ENCODE results near the gene CAPN15. TPM values are rescaled to one million over a fixed set of nuclear protein-coding genes. Genes with fewer than 3 reads are reported as not detected.

The CAPN15 gene
- total and polyA plus RNA-seq, 11 donors: 12.0 to 35.5 (median 20.3) TPM

GRCh38 chr16:586645-587590, 59.4 kb downstream of the CAPN15 start:
- Histone ChIP-seq H3K9me3 (no peaks in the 10 kb centered on the region), H3K27ac (peak overlapping the region in 6 of 12 donors; percentile 90 to 100 (median 98)), H3K36me3 (no peaks in the 10 kb centered on the region), H3K4me1 (peaks cover 5 to 67% (median 27%) of the 10 kb centered on the region in 12 donors), H3K4me3 (peak overlapping the region in 2 of 12 donors; percentile 72 to 87), H3K27me3 (no peaks in the 10 kb centered on the region)
- DNase-seq (peak in 2 of 5 donors; percentile 65 to 79), ATAC-seq (peak in 1 of 4 donors; percentile 12)
- WGBS, 4 donors: 61 to 76% (median 65%) methylated on average over 14 of the region's 14 CpGs
- TF ChIP-seq POLR2A (IDR thresholded peaks at IDR 0.05): no peak
- TF ChIP-seq, protein P1, sequence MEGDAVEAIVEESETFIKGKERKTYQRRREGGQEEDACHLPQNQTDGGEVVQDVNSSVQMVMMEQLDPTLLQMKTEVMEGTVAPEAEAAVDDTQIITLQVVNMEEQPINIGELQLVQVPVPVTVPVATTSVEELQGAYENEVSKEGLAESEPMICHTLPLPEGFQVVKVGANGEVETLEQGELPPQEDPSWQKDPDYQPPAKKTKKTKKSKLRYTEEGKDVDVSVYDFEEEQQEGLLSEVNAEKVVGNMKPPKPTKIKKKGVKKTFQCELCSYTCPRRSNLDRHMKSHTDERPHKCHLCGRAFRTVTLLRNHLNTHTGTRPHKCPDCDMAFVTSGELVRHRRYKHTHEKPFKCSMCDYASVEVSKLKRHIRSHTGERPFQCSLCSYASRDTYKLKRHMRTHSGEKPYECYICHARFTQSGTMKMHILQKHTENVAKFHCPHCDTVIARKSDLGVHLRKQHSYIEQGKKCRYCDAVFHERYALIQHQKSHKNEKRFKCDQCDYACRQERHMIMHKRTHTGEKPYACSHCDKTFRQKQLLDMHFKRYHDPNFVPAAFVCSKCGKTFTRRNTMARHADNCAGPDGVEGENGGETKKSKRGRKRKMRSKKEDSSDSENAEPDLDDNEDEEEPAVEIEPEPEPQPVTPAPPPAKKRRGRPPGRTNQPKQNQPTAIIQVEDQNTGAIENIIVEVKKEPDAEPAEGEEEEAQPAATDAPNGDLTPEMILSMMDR (IDR thresholded peaks at IDR 0.05): no peak
- intact Hi-C loops (cut with DNase I): loop anchor here in 3 of 10 donors (10.0 kb wide), 2 partner anchors 58 to 68 kb away; partner anchors contain the start of genes MCRIP2 (in 2 of the 3) and WDR90 (in 2 of the 3)

DNA sequence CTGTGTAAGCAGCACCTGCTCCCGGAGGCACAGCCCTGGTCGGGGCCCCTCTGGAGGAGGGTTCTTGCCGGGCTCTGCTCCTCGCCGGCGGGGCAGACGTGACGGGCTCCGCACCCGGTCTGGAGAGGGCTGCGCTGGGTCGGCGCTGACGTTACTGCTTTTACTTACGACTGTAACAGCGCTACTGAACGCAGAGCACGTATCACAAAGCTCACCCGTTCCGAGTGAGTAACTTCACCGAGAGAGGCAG, 61.1 kb downstream of the CAPN15 start:
- Histone ChIP-seq H3K4me3 (peak overlapping the region; percentile 63 to 97 (median 84)), H3K27me3 (no peaks in the 10 kb centered on the region), H3K27ac (peak overlapping the region; percentile 89 to 100 (median 98)), H3K4me1 (peaks cover 5 to 73% (median 35%) of the 10 kb centered on the region in 12 donors), H3K36me3 (peaks cover 0 to 4% (median 0%) of the 10 kb centered on the region in 9 donors), H3K9me3 (no peaks in the 10 kb centered on the region)
- whole genome bisulfite sequencing, 4 donors: 0 to 1% (median 0%) methylated on average over 14 to 21 of the region's 21 CpGs
- TF ChIP-seq POLR2A (IDR thresholded peaks at IDR 0.05): no peak
- TF ChIP-seq, protein P1 (IDR thresholded peaks at IDR 0.05): no peak
- ATAC-seq (peak in 1 of 4 donors; percentile 1), DNase-seq (peak in 3 of 5 donors; percentile 47 to 67 (median 59))
- intact Hi-C loops (cut with DNase I): loop anchor here in 4 of 10 donors (2.0 to 10.0 kb wide), 3 partner anchors 54 to 66 kb away; partner anchors contain the start of genes MCRIP2 (in 2 of the 4) and WDR90 (in 2 of the 4)

DNA sequence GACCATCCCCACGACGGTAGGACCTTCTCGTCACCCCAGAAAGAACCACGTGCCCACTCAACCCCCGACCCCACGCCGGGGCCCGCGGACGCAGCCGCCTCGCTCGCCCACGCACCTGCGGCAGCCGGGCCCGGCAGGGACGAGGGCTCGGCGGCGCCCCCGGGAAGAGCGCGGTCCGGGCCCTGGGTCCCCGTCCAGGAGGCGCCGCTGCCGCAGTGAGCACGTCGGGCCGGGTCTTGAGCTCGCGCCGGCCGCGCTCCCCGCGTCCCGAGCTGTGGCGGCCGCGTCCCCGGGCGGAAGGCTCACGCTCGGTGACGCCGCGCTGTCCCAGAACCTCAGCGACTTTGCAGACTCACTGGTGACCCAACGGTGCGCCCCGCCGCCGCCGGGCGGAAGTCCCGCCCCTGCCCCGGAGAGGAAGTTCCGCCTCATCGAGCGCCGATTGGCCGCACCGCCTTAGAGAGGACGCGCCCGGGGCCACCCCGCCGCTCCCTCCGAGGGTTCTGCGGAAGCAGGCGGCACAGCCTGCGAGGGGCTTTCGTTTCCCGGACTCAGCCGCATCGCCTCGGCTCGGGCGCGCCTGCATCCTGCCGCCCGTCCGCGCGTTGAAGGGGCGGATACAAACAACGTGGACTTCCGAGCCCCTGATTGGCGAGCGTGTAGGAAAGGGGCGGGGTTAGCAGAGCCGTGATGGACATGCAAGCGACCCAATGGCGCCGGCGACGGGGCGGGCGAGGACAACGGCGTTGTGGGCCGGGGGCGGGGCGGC, 61.6 kb downstream of the CAPN15 start:
- ATAC-seq: peak; percentile 84 to 92 (median 89)
- H3K4me1 ChIP-seq: peaks cover 5 to 68% (median 34%) of the 10 kb centered on the region in 12 donors
- H3K27me3 ChIP-seq: no peaks in the 10 kb centered on the region
- no peaks in the 10 kb centered on the region for H3K9me3 ChIP-seq
- DNase-seq: peak; percentile 97 to 99 (median 98)
- WGBS, 4 donors: 0 to 1% (median 1%) methylated on average over 5 to 107 of the region's 107 CpGs
- peak; percentile 47 to 92 for TF ChIP-seq POLR2A (IDR thresholded peaks at IDR 0.05)
- TF ChIP-seq, protein P1 (IDR thresholded peaks at IDR 0.05): no peak
- H3K36me3 ChIP-seq: peaks cover 0 to 8% (median 0%) of the 10 kb centered on the region in 9 donors
- H3K4me3 ChIP-seq: peak overlapping the region; percentile 63 to 97 (median 84)
- intact Hi-C loops (cut with DNase I): loop anchor here in 5 of 10 donors (1.0 to 10.0 kb wide), 4 partner anchors 47 to 66 kb away; partner anchors contain the start of genes MCRIP2 (in 2 of the 5), WDR90 (in 2 of the 5) and METTL26 (in 1 of the 5)
- H3K27ac ChIP-seq: peak overlapping the region; percentile 89 to 100 (median 98)

All from heart left ventricle (tissue), 16 donors.